Liver (tissue), 3 donors: ENCODE measurements around the gene ACOXL.

Source experiments
- CTCF ChIP-seq: fragments of 150-350 bp; IDR thresholded peaks from 2 replicates; pipeline ENCODE4 v1.5.1; 2017; ENCODE audit warnings: improper control_type of control experiment, low read depth, low read length; ENCODE audit not compliant: missing input control
- TAF1 ChIP-seq: conservative IDR thresholded peaks from 2 replicates; pipeline ENCODE4 v1.6.1; 2016; ENCODE audit warnings: antibody characterized with exemption, mild to moderate bottlenecking
- donor health status: healthy.
- donor health status: healthy.

GRCh38 chr2:110688594-110689091, 43.7 kb upstream of the ACOXL start:
- TF ChIP-seq CTCF = no peak
- TF ChIP-seq TAF1 = no peak
